ENCODE results near the gene UST. TPM values are rescaled to one million over a fixed set of nuclear protein-coding genes. Genes with fewer than 3 reads are reported as not detected.

The UST gene
- total and polyA plus RNA-seq, 2 of the 8 experiments (the other 6 are each of a cell fraction or from before 2014, with no cell fraction given) = 13.5 to 34.5 TPM

DNA sequence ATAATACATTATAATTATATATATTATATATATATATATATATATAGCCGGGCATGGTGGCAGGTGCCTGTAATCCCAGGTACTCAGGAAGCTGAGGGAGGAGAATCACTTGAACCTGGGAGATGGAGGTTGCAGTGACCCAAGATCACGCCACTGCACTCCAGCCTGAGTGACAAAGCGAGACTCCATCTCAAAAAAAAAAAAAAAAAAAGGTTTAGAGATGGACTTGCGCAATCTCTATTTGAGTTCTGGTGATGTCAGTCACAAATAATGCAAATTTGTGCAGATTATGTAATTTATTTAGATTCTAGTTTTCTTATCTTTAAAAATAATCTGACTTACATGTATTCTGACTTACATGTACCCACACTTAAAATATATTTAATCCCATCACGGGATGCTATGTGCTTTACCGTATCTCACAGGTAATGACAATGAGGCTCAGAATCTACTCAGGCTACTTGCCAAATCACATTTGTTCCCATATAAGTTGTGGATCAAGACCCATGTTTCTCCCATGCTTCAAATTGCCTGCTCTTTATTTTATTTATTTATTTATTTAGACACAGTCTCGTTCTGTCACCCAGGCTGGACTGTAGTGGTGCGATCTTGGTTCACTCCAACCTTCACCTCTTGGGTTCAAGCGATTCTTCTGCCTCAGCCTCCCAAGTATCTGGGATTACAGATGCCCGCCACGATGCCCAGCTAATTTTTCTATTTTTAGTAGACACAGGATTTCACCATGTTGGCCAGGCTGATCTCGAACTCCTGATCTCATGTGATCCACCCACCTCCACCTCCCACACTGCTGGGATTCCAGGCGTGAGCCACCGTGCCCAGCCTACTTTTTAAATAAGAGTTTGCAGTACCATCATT lies 7.6 kb upstream of the UST start:
- no peak overlapping the region for H4K91ac ChIP-seq (replicated peaks; ENCODE audit: insufficient read length, low read length)
- H2BK15ac ChIP-seq (ENCODE audit: low read length) = no peak overlapping the region
- H3K9me3 ChIP-seq (ENCODE audit: insufficient read depth in 2 of 2, low read depth in 1 of 2, low read length in 1 of 2) = no peaks in the 10 kb centered on the region
- H3K56ac ChIP-seq (replicated peaks; ENCODE audit: insufficient read length, low read depth, low read length) = no peak overlapping the region
- H3K9ac ChIP-seq (replicated peaks in 1 of 4; ENCODE audit: extremely low read depth in 1 of 4, low read depth in 3 of 4, low read length in 3 of 4) = no peak overlapping the region
- no peaks in the 10 kb centered on the region for H3K23me2 ChIP-seq (ENCODE audit: low read depth, low read length)
- no peak overlapping the region for H3K4me2 ChIP-seq (ENCODE audit: insufficient read depth in 1 of 2, low read depth in 2 of 2, low read length in 2 of 2)
- no peak overlapping the region for H2AK5ac ChIP-seq (ENCODE audit: low read depth, low read length)
- H3K23ac ChIP-seq (ENCODE audit: insufficient read length) = no peak overlapping the region
- no peak overlapping the region for H2BK20ac ChIP-seq (ENCODE audit: low read length)
- no peaks in the 10 kb centered on the region for H3K4me1 ChIP-seq (replicated peaks in 1 of 4; ENCODE audit: control insufficient read depth in 3 of 4, insufficient read depth in 4 of 4, low read length in 3 of 4)
- CTCF ChIA-PET (ENCODE audit: partially characterized antibody) = interaction anchor here (1.6 kb wide), 1 partner anchor 287 kb away, joined by 5 read pairs; no protein-coding TSS in a partner anchor
- no peak overlapping the region for H2BK120ac ChIP-seq (replicated peaks; ENCODE audit: low read depth, low read length)
- H3K4ac ChIP-seq (replicated peaks; ENCODE audit: insufficient read length, low read depth, low read length) = no peak overlapping the region
- H3K79me2 ChIP-seq (ENCODE audit: control insufficient read depth in 1 of 2, insufficient read depth in 2 of 2, low read length in 2 of 2) = no peaks in the 10 kb centered on the region
- no peak overlapping the region for H3K4me3 ChIP-seq (ENCODE audit: extremely low read depth in 1 of 4, insufficient read depth in 2 of 4, low read depth in 3 of 4, low read length in 4 of 4)
- H2BK12ac ChIP-seq (ENCODE audit: low read depth, low read length) = no peak overlapping the region
- no peak overlapping the region for H2AFZ ChIP-seq (ENCODE audit: low read length)
- no peak overlapping the region for H2BK5ac ChIP-seq (ENCODE audit: low read depth, low read length)
- DNase-seq (ENCODE audit: low read depth in 1 of 2, low spot score in 2 of 2) (no peak), FAIRE-seq (no peak)
- TF ChIP-seq RBBP5 (IDR thresholded peaks at IDR 0.05; ENCODE audit: borderline replicate concordance, low read depth, low read length) = no peak
- TF ChIP-seq CEBPB (IDR thresholded peaks at IDR 0.05; ENCODE audit: low read depth, low read length) = peak; percentile 79
- no peaks in the 10 kb centered on the region for H3K27me3 ChIP-seq (replicated peaks in 1 of 4; ENCODE audit: control insufficient read depth in 3 of 4, extremely low read depth in 1 of 4, insufficient read depth in 3 of 4, low read length in 3 of 4)
- H3K79me1 ChIP-seq (ENCODE audit: low read depth, low read length) = no peaks in the 10 kb centered on the region
- no peak overlapping the region for H3K14ac ChIP-seq (ENCODE audit: insufficient read length)
- H3K27ac ChIP-seq (ENCODE audit: low read depth, low read length) = no peak overlapping the region
- no peak overlapping the region for H3K18ac ChIP-seq (ENCODE audit: extremely low read depth, low read length)
- H4K20me1 ChIP-seq (replicated peaks in 1 of 2; ENCODE audit: control insufficient read depth in 1 of 2, insufficient read depth in 2 of 2, low read length in 2 of 2) = no peaks in the 10 kb centered on the region
- POLR2A ChIA-PET (ENCODE audit: partially characterized antibody) = no interaction called here
- WGBS, 2 experiments (ENCODE audit: extremely low coverage in 1 of 2, insufficient coverage in 1 of 2, insufficient read length in 1 of 2, insufficient replicate concordance in 2 of 2, low coverage in 1 of 2, low lambda C conversion rate in 2 of 2, missing lambda C conversion rate in 1 of 2) = 92% methylated on average over 14 of the region's 14 CpGs; no CpG with 5 or more reads in 1 of the 2 experiments
- no peak overlapping the region for H4K5ac ChIP-seq (ENCODE audit: insufficient read length, low read depth, low read length)
- no peak overlapping the region for H4K8ac ChIP-seq (ENCODE audit: extremely low read depth, insufficient read depth, low read length)
- H3K36me3 ChIP-seq (ENCODE audit: control insufficient read depth in 2 of 4, insufficient read depth in 4 of 4, low read length in 3 of 4) = no peaks in the 10 kb centered on the region

Measured in H1 (cell line).